ENCODE data around the gene TUSC2.

TUSC2 gene

DNA sequence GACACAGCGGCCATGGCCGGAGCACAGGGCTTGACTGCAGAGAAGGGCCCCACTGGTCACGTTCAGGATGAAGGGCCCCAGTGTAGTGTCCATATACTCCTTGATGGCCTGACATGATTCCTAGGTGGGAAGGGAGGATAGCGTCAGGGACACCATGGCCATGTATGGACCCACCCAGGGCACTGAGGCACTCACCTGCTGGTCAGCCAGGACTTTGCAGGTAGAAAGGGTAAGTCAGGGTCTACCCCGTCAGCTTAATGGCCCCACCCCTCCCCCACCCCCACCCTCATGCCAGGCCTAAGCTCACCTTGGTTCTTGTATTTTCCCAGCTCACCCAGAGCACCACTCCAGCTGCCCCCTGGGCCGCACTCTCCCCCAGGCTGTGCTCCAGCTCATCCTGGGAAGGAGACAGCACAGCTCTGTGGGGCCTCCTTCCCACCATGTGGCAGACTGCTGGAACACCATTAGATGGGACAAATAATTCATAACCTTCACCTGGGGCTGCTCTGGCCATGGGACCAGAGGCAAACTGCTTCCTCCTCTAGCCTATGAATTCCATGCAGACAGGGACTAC lies 27.3 kb downstream of the TUSC2 start:
- peaks cover 21% of the 10 kb centered on the region for H3K4me1 ChIP-seq (ENCODE audit: insufficient read depth, low read length, severe bottlenecking)
- TF ChIP-seq CTCF (IDR thresholded peaks at IDR 0.05; ENCODE audit: low read length): no peak
- no peak for TF ChIP-seq EZH2 (IDR thresholded peaks at IDR 0.05; ENCODE audit: borderline replicate concordance, low read length)
- H3K9me2 ChIP-seq (ENCODE audit: low read depth, low read length): no peaks in the 10 kb centered on the region
- no peak overlapping the region for H2AFZ ChIP-seq (ENCODE audit: low read length)
- H4K20me1 ChIP-seq (ENCODE audit: insufficient read depth, low read length): no peaks in the 10 kb centered on the region
- H3K27ac ChIP-seq (ENCODE audit: low read depth, low read length, poor library complexity, severe bottlenecking): peak overlapping the region; percentile 67
- H3K79me2 ChIP-seq (ENCODE audit: insufficient read depth, low read length): no peaks in the 10 kb centered on the region
- H3K4me2 ChIP-seq (ENCODE audit: low read length): peak overlapping the region; percentile 91
- H3K9ac ChIP-seq (ENCODE audit: low read length): peak overlapping the region; percentile 79; the same call in 1 of the 2 replicates
- H3F3A ChIP-seq (ENCODE audit: insufficient read depth, low read length): no peaks in the 10 kb centered on the region
- peak overlapping the region; percentile 93 for H3K4me3 ChIP-seq (ENCODE audit: low read depth, low read length, poor library complexity, severe bottlenecking)
- H3K36me3 ChIP-seq (ENCODE audit: insufficient read depth, low read length): no peaks in the 10 kb centered on the region; the same call in 1 of the 2 replicates
- no peaks in the 10 kb centered on the region for H3K9me3 ChIP-seq (ENCODE audit: low read length)
- no peaks in the 10 kb centered on the region for H3K27me3 ChIP-seq (ENCODE audit: insufficient read depth, low read length)

DNA sequence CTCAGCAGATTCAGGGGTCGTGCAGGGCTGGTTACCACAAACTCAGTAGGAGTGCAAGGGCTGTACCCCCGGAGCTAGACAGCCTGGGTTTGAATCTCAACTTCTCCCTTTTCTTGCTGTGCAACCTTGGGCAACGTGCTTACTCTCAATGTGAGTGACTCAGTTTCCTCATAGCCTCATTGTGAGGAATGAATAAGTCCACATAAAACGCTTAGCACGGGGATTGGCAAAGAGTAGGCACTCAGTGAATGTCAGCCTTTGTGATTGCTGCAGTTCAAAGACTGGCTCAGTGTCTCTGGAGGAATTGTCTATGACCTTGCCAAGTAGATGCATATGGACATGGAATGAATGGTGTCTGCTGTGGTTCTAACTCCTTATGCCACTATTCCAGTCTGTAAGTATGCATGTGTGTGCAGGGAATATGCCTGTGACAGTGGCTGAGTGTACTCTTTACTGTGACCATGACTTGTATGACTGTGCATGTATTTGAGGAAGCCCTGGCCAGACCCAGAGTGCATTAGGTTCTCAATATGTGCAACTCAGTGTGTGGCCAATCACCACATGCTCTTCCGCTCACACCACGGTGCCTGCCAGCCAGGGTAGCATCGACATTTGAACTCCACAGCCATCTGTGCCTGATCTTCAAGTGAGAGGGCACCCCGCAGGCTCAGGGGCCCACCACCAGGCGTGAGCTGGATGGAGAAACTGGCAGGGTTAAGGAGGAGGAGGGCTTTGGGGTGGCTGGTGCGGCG lies 27.9 kb downstream of the TUSC2 start:
- no peaks in the 10 kb centered on the region for H4K20me1 ChIP-seq (ENCODE audit: insufficient read depth, low read length)
- peak overlapping the region; percentile 79 for H3K9ac ChIP-seq (ENCODE audit: low read length)
- peak overlapping the region; percentile 93 for H3K4me3 ChIP-seq (ENCODE audit: low read depth, low read length, poor library complexity, severe bottlenecking)
- TF ChIP-seq EZH2 (IDR thresholded peaks at IDR 0.05; ENCODE audit: borderline replicate concordance, low read length) (no peak), CTCF (IDR thresholded peaks at IDR 0.05; ENCODE audit: low read length) (no peak)
- no peaks in the 10 kb centered on the region for H3K36me3 ChIP-seq (ENCODE audit: insufficient read depth, low read length)
- no peaks in the 10 kb centered on the region for H3K9me2 ChIP-seq (ENCODE audit: low read depth, low read length)
- no peaks in the 10 kb centered on the region for H3F3A ChIP-seq (ENCODE audit: insufficient read depth, low read length)
- no peaks in the 10 kb centered on the region for H3K27me3 ChIP-seq (ENCODE audit: insufficient read depth, low read length)
- H3K27ac ChIP-seq (ENCODE audit: low read depth, low read length, poor library complexity, severe bottlenecking): peak overlapping the region; percentile 67
- H3K4me2 ChIP-seq (ENCODE audit: low read length): peak overlapping the region; percentile 91
- H3K4me1 ChIP-seq (ENCODE audit: insufficient read depth, low read length, severe bottlenecking): peaks cover 21% of the 10 kb centered on the region
- H2AFZ ChIP-seq (ENCODE audit: low read length): no peak overlapping the region
- H3K9me3 ChIP-seq (ENCODE audit: low read length): no peaks in the 10 kb centered on the region
- no peaks in the 10 kb centered on the region for H3K79me2 ChIP-seq (ENCODE audit: insufficient read depth, low read length)

GRCh38 chr3:50299638-50299928 lies 28.4 kb downstream of the TUSC2 start:
- no peak for TF ChIP-seq EZH2 (IDR thresholded peaks at IDR 0.05; ENCODE audit: borderline replicate concordance, low read length)
- TF ChIP-seq CTCF (IDR thresholded peaks at IDR 0.05; ENCODE audit: low read length): no peak
- peak overlapping the region; percentile 67 for H3K27ac ChIP-seq (ENCODE audit: low read depth, low read length, poor library complexity, severe bottlenecking)
- H3K9me3 ChIP-seq (ENCODE audit: low read length): no peaks in the 10 kb centered on the region
- peaks cover 21% of the 10 kb centered on the region for H3K4me1 ChIP-seq (ENCODE audit: insufficient read depth, low read length, severe bottlenecking)
- peak overlapping the region; percentile 91 for H3K4me2 ChIP-seq (ENCODE audit: low read length)
- H3K9ac ChIP-seq (ENCODE audit: low read length): peak overlapping the region; percentile 79
- H2AFZ ChIP-seq (ENCODE audit: low read length): no peak overlapping the region
- H3K4me3 ChIP-seq (ENCODE audit: low read depth, low read length, poor library complexity, severe bottlenecking): peak overlapping the region; percentile 93
- no peaks in the 10 kb centered on the region for H3K27me3 ChIP-seq (ENCODE audit: insufficient read depth, low read length)
- H3F3A ChIP-seq (ENCODE audit: insufficient read depth, low read length): no peaks in the 10 kb centered on the region
- no peaks in the 10 kb centered on the region for H3K36me3 ChIP-seq (ENCODE audit: insufficient read depth, low read length)
- H3K79me2 ChIP-seq (ENCODE audit: insufficient read depth, low read length): no peaks in the 10 kb centered on the region
- H4K20me1 ChIP-seq (ENCODE audit: insufficient read depth, low read length): no peaks in the 10 kb centered on the region
- H3K9me2 ChIP-seq (ENCODE audit: low read depth, low read length): no peaks in the 10 kb centered on the region
